B cell (primary cell): ENCODE data around the gene SUSD5. TPM values are rescaled to one million over a fixed set of nuclear protein-coding genes. Genes with fewer than 3 reads are reported as not detected.

Experiments
- ATAC-seq: fragments of 200-7000 bp; cut with Tn5 transposase; one replicate; pipeline ENCODE4 v1.10.0; 2021; ENCODE audit warnings: low read depth, mild to moderate bottlenecking, moderate number of reproducible peaks, moderate library complexity
- CTCF ChIA-PET: fragments of 350-600 bp; sonication (Branson Sonifier 250); formaldehyde crosslinking; loops from one replicate; lab custom pipeline; 2021; ENCODE audit warnings: antibody characterized with exemption, inconsistent platforms; lab: Charles Lee
- POLR2A ChIA-PET: fragments of 350-600 bp; sonication (Branson Sonifier 250); formaldehyde crosslinking; loops from one replicate; lab custom pipeline; 2021; ENCODE audit warnings: antibody characterized with exemption; lab: Charles Lee
- DNase-seq: peaks from one replicate; pipeline ENCODE4 v3.0.0; 2013
- H2AFZ ChIP-seq: 2 replicates; pipeline ENCODE4 v1.6.1; 2012; ENCODE audit warnings: mild to moderate bottlenecking, low read depth, low read length; ENCODE audit not compliant: insufficient read depth, poor library complexity, severe bottlenecking
- H3K27ac ChIP-seq, 2 donors: 1 replicate in 1 of 2; 2 replicates in 1 of 2; pipeline ENCODE4 v1.5.1; 2012 to 2013; ENCODE audit warnings: low read length in 2 of 2, mild to moderate bottlenecking in 2 of 2, moderate library complexity in 1 of 2
- H3K27me3 ChIP-seq, 4 experiments: fragments of 200-600 bp in 1 of 4; sonication (generic) in 1 of 4; replicated peaks in 1 of 4; 1 replicate in 2 of 4; 2 replicates in 2 of 4; pipeline versions ENCODE4 v1.6.1 to v1.7.0; 2013 to 2016; ENCODE audit warnings: low read length in 3 of 4, mild to moderate bottlenecking in 2 of 4, mixed read lengths in 1 of 4, moderate library complexity in 1 of 4; ENCODE audit not compliant: insufficient read depth in 4 of 4, control insufficient read depth in 3 of 4; ENCODE audit errors: control extremely low read depth in 1 of 4
- H3K36me3 ChIP-seq, 2 experiments: replicated peaks in 1 of 2; 1 replicate in 1 of 2; 2 replicates in 1 of 2; pipeline versions ENCODE4 v1.6.1 to v1.7.1; 2013; ENCODE audit warnings: low read length in 1 of 2; ENCODE audit not compliant: insufficient read depth in 2 of 2, control insufficient read depth in 1 of 2; ENCODE audit errors: control extremely low read depth in 1 of 2, extremely low read depth in 1 of 2
- H3K4me1 ChIP-seq, 2 donors: fragments of 200-600 bp in 1 of 2; sonication (generic) in 1 of 2; 1 replicate in 1 of 2; 2 replicates in 1 of 2; pipeline versions ENCODE4 v1.5.1 to v1.6.1; 2013 to 2017; ENCODE audit warnings: low read length in 2 of 2; ENCODE audit not compliant: control insufficient read depth in 2 of 2, insufficient read depth in 2 of 2
- H3K4me2 ChIP-seq: replicated peaks from 2 replicates; pipeline ENCODE3; 2012; ENCODE audit warnings: mild to moderate bottlenecking, low read depth, low read length; ENCODE audit not compliant: poor library complexity, severe bottlenecking
- H3K4me3 ChIP-seq, 5 experiments: fragments of 200-600 bp in 1 of 5; sonication (generic) in 1 of 5; 1 replicate in 3 of 5; 2 replicates in 2 of 5; pipeline versions ENCODE4 v1.5.1 to v1.7.0; 2011 to 2016; ENCODE audit warnings: low read length in 4 of 5, mild to moderate bottlenecking in 4 of 5, low read depth in 2 of 5, control low read depth in 1 of 5, moderate library complexity in 1 of 5; ENCODE audit not compliant: insufficient read depth in 1 of 5; ENCODE audit errors: control extremely low read depth in 1 of 5, extremely low read depth in 1 of 5
- H3K79me2 ChIP-seq: fragments of 200-600 bp; sonication (generic); one replicate; pipeline ENCODE4 v1.6.0; 2016; ENCODE audit warnings: low read length; ENCODE audit not compliant: control insufficient read depth, insufficient read depth
- H3K9ac ChIP-seq: fragments of 200-600 bp; sonication (generic); 2 replicates; pipeline ENCODE4 v1.6.1; 2017; ENCODE audit warnings: mild to moderate bottlenecking, low read length, moderate library complexity
- H3K9me3 ChIP-seq, 3 donors: one replicate each; pipeline versions ENCODE4 v1.6.1 to v1.7.1; 2013; ENCODE audit warnings: low read length in 2 of 3; ENCODE audit not compliant: control insufficient read depth in 2 of 3, insufficient read depth in 1 of 3; ENCODE audit errors: control extremely low read depth in 1 of 3
- H4K20me1 ChIP-seq: 2 replicates; pipeline ENCODE4 v1.6.0; 2012; ENCODE audit warnings: mild to moderate bottlenecking, low read length; ENCODE audit not compliant: insufficient read depth, control insufficient read depth, poor library complexity, severe bottlenecking
- H3K27ac Mint-ChIP-seq: one replicate; pipeline ENCODE4 v1.8.0; 2021; ENCODE audit warnings: mixed read lengths
- H3K27me3 Mint-ChIP-seq: one replicate; pipeline ENCODE4 v1.8.0; 2021; ENCODE audit warnings: mixed read lengths
- H3K4me1 Mint-ChIP-seq: one replicate; pipeline ENCODE4 v1.8.0; 2021; ENCODE audit warnings: mixed read lengths
- H3K4me3 Mint-ChIP-seq: one replicate; pipeline ENCODE4 v1.8.0; 2021; ENCODE audit warnings: mixed read lengths
- H3K9me3 Mint-ChIP-seq: one replicate; pipeline ENCODE4 v1.8.0; 2022; ENCODE audit warnings: mixed read lengths; ENCODE audit not compliant: insufficient read depth
- EZH2 ChIP-seq: IDR thresholded peaks from 2 replicates; pipeline ENCODE4 v1.6.1; 2012; ENCODE audit warnings: borderline replicate concordance, low read depth, mild to moderate bottlenecking, moderate library complexity, low read length; ENCODE audit not compliant: insufficient read depth, poor library complexity, severe bottlenecking
- WGBS: methylation state at CpG from one replicate; pipeline ENCODE4 v1.1.5; 2013; ENCODE audit warnings: missing lambda C conversion rate; ENCODE audit not compliant: insufficient coverage; 5-methylcytosine and 5-hydroxymethylcytosine counted together
- intact Hi-C: fragments of 100-400 bp; cut with micrococcal nuclease; formaldehyde crosslinking; loops from one replicate; pipeline ENCODE4 v1.10.0; 2022
- polyA plus RNA-seq: library from polyadenylated mRNA; depleted of rRNA; stranded (reverse); fragments of >200 nt; gene quantifications from 2 replicates; pipeline ENCODE4 v1.2.3, GENCODE V29; 2012
- total RNA-seq, 2 donors: library from RNA; stranded (reverse); fragments of 120-200 nt in 1 of 2; gene quantifications; 1 replicate in 1 of 2; 2 replicates in 1 of 2; pipeline versions ENCODE4 v1.2.3 to v1.2.4, GENCODE V29; 2013 to 2022
- TF ChIP-seq, protein P1 (sequence below): fragments of 200-600 bp; IDR thresholded peaks from one replicate; pipeline ENCODE4 v1.8.0; 2022; ENCODE audit warnings: antibody characterized with exemption, mild to moderate bottlenecking

Gene SUSD5
- total and polyA plus RNA-seq, 2 donors (not counting 1 experiment from before 2014, with no cell fraction given) = 0.15 to 0.30 TPM

DNA sequence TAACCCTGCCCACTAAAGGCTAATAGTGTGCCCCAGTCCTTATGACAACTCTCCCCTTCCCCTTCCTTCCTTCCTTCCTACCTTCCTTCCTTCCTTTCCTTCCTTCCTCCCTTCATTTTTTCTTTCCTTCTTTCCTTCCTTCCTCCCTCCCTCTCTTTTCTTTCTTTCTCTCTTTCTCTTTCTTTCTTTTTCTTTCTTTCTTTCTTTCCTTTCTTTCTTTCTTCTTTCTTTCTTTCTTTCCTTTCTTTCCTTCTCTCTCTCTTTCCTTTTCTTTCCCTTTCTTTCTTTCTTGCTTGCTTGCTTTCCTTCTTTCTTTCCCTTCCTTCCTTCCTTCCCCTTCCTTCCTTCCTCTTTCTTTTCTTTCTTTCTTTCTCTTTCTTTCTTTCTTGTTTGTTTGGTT, 28.2 kb upstream of the SUSD5 start:
- H3K9ac ChIP-seq = no peak overlapping the region
- no peak overlapping the region for H3K27ac Mint-ChIP-seq
- H3K27ac ChIP-seq = no peak overlapping the region
- TF ChIP-seq, protein P1, sequence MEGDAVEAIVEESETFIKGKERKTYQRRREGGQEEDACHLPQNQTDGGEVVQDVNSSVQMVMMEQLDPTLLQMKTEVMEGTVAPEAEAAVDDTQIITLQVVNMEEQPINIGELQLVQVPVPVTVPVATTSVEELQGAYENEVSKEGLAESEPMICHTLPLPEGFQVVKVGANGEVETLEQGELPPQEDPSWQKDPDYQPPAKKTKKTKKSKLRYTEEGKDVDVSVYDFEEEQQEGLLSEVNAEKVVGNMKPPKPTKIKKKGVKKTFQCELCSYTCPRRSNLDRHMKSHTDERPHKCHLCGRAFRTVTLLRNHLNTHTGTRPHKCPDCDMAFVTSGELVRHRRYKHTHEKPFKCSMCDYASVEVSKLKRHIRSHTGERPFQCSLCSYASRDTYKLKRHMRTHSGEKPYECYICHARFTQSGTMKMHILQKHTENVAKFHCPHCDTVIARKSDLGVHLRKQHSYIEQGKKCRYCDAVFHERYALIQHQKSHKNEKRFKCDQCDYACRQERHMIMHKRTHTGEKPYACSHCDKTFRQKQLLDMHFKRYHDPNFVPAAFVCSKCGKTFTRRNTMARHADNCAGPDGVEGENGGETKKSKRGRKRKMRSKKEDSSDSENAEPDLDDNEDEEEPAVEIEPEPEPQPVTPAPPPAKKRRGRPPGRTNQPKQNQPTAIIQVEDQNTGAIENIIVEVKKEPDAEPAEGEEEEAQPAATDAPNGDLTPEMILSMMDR = no peak
- no peak for TF ChIP-seq EZH2
- no peaks in the 10 kb centered on the region for H3K36me3 ChIP-seq
- H4K20me1 ChIP-seq = no peaks in the 10 kb centered on the region
- H3K4me3 ChIP-seq = no peak overlapping the region
- no peak overlapping the region for H3K4me2 ChIP-seq
- H3K9me3 ChIP-seq = peaks cover 0 to 2% (median 0%) of the 10 kb centered on the region in 3 donors
- no peaks in the 10 kb centered on the region for H3K79me2 ChIP-seq
- ChIA-PET CTCF (no interaction called here), POLR2A (no interaction called here)
- no peak overlapping the region for H2AFZ ChIP-seq
- DNase-seq (no peak), ATAC-seq (no peak)
- peaks cover 0 to 4% (median 0%) of the 10 kb centered on the region in 4 experiments for H3K27me3 ChIP-seq
- H3K4me1 Mint-ChIP-seq = no peaks in the 10 kb centered on the region
- no peak overlapping the region for H3K4me3 Mint-ChIP-seq
- no peaks in the 10 kb centered on the region for H3K4me1 ChIP-seq
- intact Hi-C loops = no loop called here
- H3K9me3 Mint-ChIP-seq = no peaks in the 10 kb centered on the region
- H3K27me3 Mint-ChIP-seq = peaks cover 11% of the 10 kb centered on the region

DNA sequence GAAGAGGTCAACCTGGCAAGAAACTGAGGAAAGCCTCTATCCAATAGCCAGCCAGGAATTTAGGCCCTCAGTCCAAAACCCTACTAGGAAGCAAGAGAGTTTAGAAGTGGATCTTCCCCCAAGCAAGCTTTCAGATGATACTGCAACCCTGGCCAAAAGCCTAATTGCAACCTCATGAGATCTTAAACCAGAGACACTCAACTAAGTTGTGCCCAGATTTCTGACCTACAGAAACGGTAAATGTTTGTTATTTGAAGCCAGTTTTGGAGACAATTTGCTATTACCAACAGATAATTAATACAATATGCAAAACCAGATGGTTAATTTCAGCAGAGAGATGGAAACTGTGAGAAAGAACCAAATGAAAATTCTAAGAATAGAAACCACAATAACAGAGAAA, 21.7 kb upstream of the SUSD5 start:
- peaks cover 0 to 4% (median 2%) of the 10 kb centered on the region in 4 experiments for H3K27me3 ChIP-seq
- no peaks in the 10 kb centered on the region for H3K36me3 ChIP-seq
- no peaks in the 10 kb centered on the region for H3K9me3 Mint-ChIP-seq
- no peaks in the 10 kb centered on the region for H3K79me2 ChIP-seq
- H3K4me2 ChIP-seq = no peak overlapping the region
- CTCF ChIA-PET = no interaction called here
- TF ChIP-seq, protein P1 = no peak
- TF ChIP-seq EZH2 = no peak
- intact Hi-C loops = no loop called here
- ATAC-seq (no peak), DNase-seq (no peak)
- H3K9me3 ChIP-seq = peaks cover 0 to 6% (median 2%) of the 10 kb centered on the region in 3 donors
- peaks cover 30% of the 10 kb centered on the region for H3K27me3 Mint-ChIP-seq
- no peaks in the 10 kb centered on the region for H4K20me1 ChIP-seq
- no peak overlapping the region for H3K27ac Mint-ChIP-seq
- H3K9ac ChIP-seq = no peak overlapping the region
- H3K27ac ChIP-seq = no peak overlapping the region
- H3K4me1 ChIP-seq = no peaks in the 10 kb centered on the region
- H3K4me1 Mint-ChIP-seq = no peaks in the 10 kb centered on the region
- no CpG with 5 or more reads among the region's 1 CpG for WGBS
- no peak overlapping the region for H2AFZ ChIP-seq
- H3K4me3 Mint-ChIP-seq = no peak overlapping the region
- POLR2A ChIA-PET = no interaction called here
- no peak overlapping the region for H3K4me3 ChIP-seq
